SU-DHL-6 (cell line): ENCODE results near the gene PAWR.

Experiments
- CTCF ChIP-seq: fragments of 200-600 bp; sonication (generic); IDR thresholded peaks from one replicate; pipeline ENCODE4 v1.5.1; 2017; ENCODE audit warnings: antibody characterized with exemption, mild to moderate bottlenecking, low read length, moderate library complexity; ENCODE audit not compliant: insufficient read depth, poor library complexity, severe bottlenecking
- EZH2phosphoT487 ChIP-seq: fragments of 200-600 bp; sonication (generic), shearing (Covaris generic); conservative IDR thresholded peaks from 2 replicates; pipeline ENCODE4 v1.6.1; 2018; ENCODE audit warnings: mild to moderate bottlenecking, antibody characterized with exemption, low read length, moderate library complexity, mixed read lengths

GRCh38 chr12:79592865-79593264, 97.9 kb downstream of the PAWR start:
- TF ChIP-seq CTCF = no peak
- TF ChIP-seq EZH2phosphoT487 = no peak
